PC-9 (cell line): ENCODE data around the gene CPS1.

ENCODE experiments used
- CTCF ChIP-seq: fragments of 200-600 bp; sonication (generic); conservative IDR thresholded peaks from 2 replicates; pipeline ENCODE4 v1.6.1; 2017; ENCODE audit warnings: mixed run types, antibody characterized with exemption, mild to moderate bottlenecking, moderate library complexity
- EZH2 ChIP-seq: fragments of 200-600 bp; sonication (generic); IDR thresholded peaks from 2 replicates; pipeline ENCODE4 v1.8.0; 2017; ENCODE audit warnings: antibody characterized with exemption, low read depth

DNA sequence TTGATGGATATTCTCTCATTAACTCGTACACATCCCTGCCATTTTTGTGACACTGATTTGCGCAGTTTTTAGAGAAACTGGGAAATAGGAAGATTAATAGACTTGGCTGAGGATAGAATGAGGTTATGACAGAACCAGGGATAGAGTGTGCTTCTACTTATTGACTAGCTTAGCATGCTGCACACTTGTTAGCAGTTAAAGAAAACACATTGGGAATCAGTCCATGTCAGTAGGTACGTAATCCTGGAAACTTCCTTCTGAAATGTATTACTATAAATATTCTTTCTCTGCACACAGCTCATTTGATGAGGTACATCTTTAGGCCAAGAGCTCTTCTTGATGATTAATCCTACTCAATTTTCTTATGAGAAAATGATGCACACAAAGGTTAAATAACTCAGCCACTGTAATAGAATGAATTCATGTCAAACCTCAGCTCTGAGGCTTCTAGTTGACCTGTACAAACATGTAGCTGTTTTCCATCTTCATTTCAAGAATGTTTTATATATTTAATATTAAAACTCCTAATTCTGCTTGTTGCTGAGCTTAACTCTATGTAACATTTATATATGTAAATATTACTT, 12.3 kb upstream of the CPS1 start:
- TF ChIP-seq EZH2 (no peak), CTCF (no peak)
